PC-9 (cell line): ENCODE results near the gene TMEM179B. TPM values are rescaled to one million over a fixed set of nuclear protein-coding genes. Genes with fewer than 3 reads are reported as not detected.

Source experiments
- BruUV-seq: library from RNA; stranded (reverse); fragments of 400-500 nt; replicated peaks from 2 replicates; lab custom pipeline; 2021; lab: Mats Ljungman, UMichigan
- CTCF ChIA-PET: fragments of 300-600 bp; sonication (Branson Sonifier 250); formaldehyde crosslinking; loops from one replicate; lab custom pipeline; 2022; ENCODE audit warnings: antibody characterized with exemption; lab: Charles Lee
- POLR2A ChIA-PET: fragments of 300-600 bp; sonication (Branson Sonifier 250); formaldehyde crosslinking; loops from one replicate; lab custom pipeline; 2022; ENCODE audit warnings: antibody characterized with exemption; ENCODE audit not compliant: unreplicated experiment; lab: Charles Lee
- DNase-seq, 2 experiments: peaks; one replicate each; pipeline versions ENCODE4 v3.0.0 to v3.0.0-alpha.2; 2015 to 2022; ENCODE audit warnings: mixed read lengths in 1 of 2
- H2AFZ ChIP-seq: fragments of 200-600 bp; sonication (generic); 2 replicates; pipeline ENCODE4 v1.8.1; 2017; ENCODE audit warnings: antibody characterized with exemption
- H3F3A ChIP-seq: fragments of 200-600 bp; sonication (generic); 2 replicates; pipeline ENCODE4 v1.8.1; 2017; ENCODE audit warnings: antibody characterized with exemption, mild to moderate bottlenecking, low read depth; ENCODE audit not compliant: insufficient read depth
- H3K27ac ChIP-seq: fragments of 200-600 bp; sonication (generic); 2 replicates; pipeline ENCODE4 v1.6.1; 2016; ENCODE audit warnings: mixed run types
- H3K27me3 ChIP-seq: fragments of 200-600 bp; sonication (generic); 2 replicates; pipeline ENCODE4 v1.6.1; 2016; ENCODE audit warnings: low read depth, mixed run types; ENCODE audit not compliant: insufficient read depth
- H3K36me3 ChIP-seq: fragments of 200-600 bp; sonication (generic); 2 replicates; pipeline ENCODE4 v1.6.1; 2016; ENCODE audit warnings: low read depth, mixed run types
- H3K4me1 ChIP-seq: fragments of 200-600 bp; sonication (generic); replicated peaks from 2 replicates; pipeline ENCODE4 v1.6.1; 2016; ENCODE audit warnings: mixed run types; ENCODE audit not compliant: insufficient read depth
- H3K4me2 ChIP-seq: fragments of 200-600 bp; sonication (generic); 2 replicates; pipeline ENCODE4 v1.6.1; 2017; ENCODE audit warnings: mixed run types
- H3K4me3 ChIP-seq: fragments of 200-600 bp; sonication (generic); 2 replicates; pipeline ENCODE4 v1.6.1; 2016; ENCODE audit warnings: mixed run types
- H3K79me2 ChIP-seq: fragments of 200-600 bp; sonication (generic); 2 replicates; pipeline ENCODE4 v1.6.1; 2017; ENCODE audit warnings: low read depth, mixed run types
- H3K9me2 ChIP-seq: fragments of 200-600 bp; sonication (generic); 2 replicates; pipeline ENCODE4 v1.8.1; 2017; ENCODE audit warnings: mild to moderate bottlenecking; ENCODE audit not compliant: insufficient read depth
- H3K9me3 ChIP-seq: fragments of 200-600 bp; sonication (generic); 2 replicates; pipeline ENCODE4 v1.8.1; 2016; ENCODE audit warnings: low read depth; ENCODE audit not compliant: insufficient read depth
- H4K20me1 ChIP-seq: fragments of 200-600 bp; sonication (generic); 2 replicates; pipeline ENCODE4 v1.8.1; 2017; ENCODE audit not compliant: insufficient read depth
- CTCF ChIP-seq: fragments of 200-600 bp; sonication (generic); conservative IDR thresholded peaks from 2 replicates; pipeline ENCODE4 v1.6.1; 2017; ENCODE audit warnings: mixed run types, antibody characterized with exemption, mild to moderate bottlenecking, moderate library complexity
- EZH2 ChIP-seq: fragments of 200-600 bp; sonication (generic); IDR thresholded peaks from 2 replicates; pipeline ENCODE4 v1.8.0; 2017; ENCODE audit warnings: antibody characterized with exemption, low read depth
- intact Hi-C: fragments of 100-400 bp; cut with micrococcal nuclease; formaldehyde crosslinking; loops from one replicate; pipeline ENCODE4 v1.10.0; 2022; ENCODE audit not compliant: unreplicated experiment
- total RNA-seq: library from RNA; stranded (reverse); gene quantifications from 2 replicates; pipeline ENCODE4 v1.2.3, GENCODE V29; 2021

TMEM179B gene
- total RNA-seq, 1 experiment from 2014 or later, result 45.5 TPM

GRCh38 chr11:62804310-62805075 is 17.3 kb downstream of the TMEM179B start:
- POLR2A ChIA-PET, result interaction anchor here (0.6 kb wide), 1 partner anchor 37 kb away, joined by 5 read pairs; no protein-coding TSS in a partner anchor
- Histone ChIP-seq H3K4me2 (peak overlapping the region; percentile 91), H3F3A (peaks cover 26% of the 10 kb centered on the region; the same call in 1 of the 2 replicates), H3K79me2 (peaks cover 32% of the 10 kb centered on the region), H3K27me3 (no peaks in the 10 kb centered on the region), H3K9me3 (no peaks in the 10 kb centered on the region), H3K4me3 (peak overlapping the region; percentile 94), H2AFZ (peak overlapping the region; percentile 74), H3K4me1 (peaks cover 20% of the 10 kb centered on the region), H3K9me2 (no peaks in the 10 kb centered on the region), H3K27ac (peak overlapping the region; percentile 16), H3K36me3 (peaks cover 33% of the 10 kb centered on the region), H4K20me1 (no peaks in the 10 kb centered on the region; the same call in 1 of the 2 replicates)
- TF ChIP-seq CTCF (no peak), EZH2 (no peak)
- DNase-seq, result peak in 1 of 2 experiments; percentile 46
- intact Hi-C loops, result loop anchor here (1.0 to 2.0 kb wide), 2 partner anchors 18 to 28 kb away; partner anchors contain the start of genes STX5, TEX54 and TMEM179B
- TSS peak; percentile 52 for BruUV-seq
- CTCF ChIA-PET, result no interaction called here

DNA sequence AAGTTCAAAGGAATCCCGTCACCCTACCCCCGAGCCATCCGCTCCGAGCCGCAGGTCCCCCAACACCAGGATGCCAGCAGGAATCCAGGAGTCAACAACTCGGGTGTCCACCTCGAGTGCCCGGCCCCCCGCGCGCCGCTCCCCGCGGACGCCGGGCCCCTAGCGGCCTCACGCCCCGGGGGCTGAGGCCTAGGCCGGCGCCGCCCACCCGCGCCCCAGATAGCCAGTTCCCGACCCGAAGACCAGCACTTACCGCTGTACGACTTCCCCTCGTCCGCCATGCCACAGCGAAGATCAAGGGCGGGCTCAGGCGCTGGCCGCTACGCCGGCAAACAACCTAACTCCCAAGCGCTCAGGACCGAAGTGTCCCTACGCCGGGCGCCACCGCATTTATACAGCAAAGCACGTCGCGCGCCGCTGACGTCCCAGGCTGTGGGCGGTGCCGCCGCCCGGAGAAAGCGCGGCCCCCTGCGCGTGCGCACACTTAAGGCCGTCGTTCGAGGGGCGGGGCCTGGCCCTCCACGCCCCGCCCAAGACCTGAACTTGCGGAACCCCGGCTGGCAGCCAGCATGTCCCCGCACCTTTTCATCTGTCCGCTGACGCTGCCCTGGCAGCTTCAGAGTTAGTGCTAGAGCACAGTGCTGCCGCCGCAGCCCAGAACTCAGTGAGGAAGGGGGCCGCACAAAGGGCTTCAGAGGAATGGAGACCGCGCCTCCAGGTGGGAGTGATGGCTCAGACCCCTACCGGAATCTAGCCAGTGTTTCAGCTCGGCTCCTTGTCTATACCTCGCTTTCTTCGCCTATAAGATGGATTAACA is 18.1 kb downstream of the TMEM179B start, which contains the start of gene NXF1:
NXF1 (minus strand) TSS at position 365 of the 817 bp plus-strand sequence; CDS start at position 281, 84 bp downstream.
- Histone ChIP-seq H3K4me1 (peaks cover 20% of the 10 kb centered on the region), H2AFZ (peak within 1 kb of the TSS; percentile 74), H3K9me3 (no peaks in the 10 kb centered on the region), H4K20me1 (no peaks in the 10 kb centered on the region; the same call in 1 of the 2 replicates), H3K36me3 (peaks cover 27% of the 10 kb centered on the region), H3K27me3 (no peaks in the 10 kb centered on the region), H3K4me3 (peak within 1 kb of the TSS; percentile 94), H3F3A (peaks cover 26% of the 10 kb centered on the region; the same call in 1 of the 2 replicates), H3K4me2 (peak within 1 kb of the TSS; percentile 91), H3K27ac (peak within 1 kb of the TSS; percentile 16), H3K9me2 (no peaks in the 10 kb centered on the region), H3K79me2 (peaks cover 32% of the 10 kb centered on the region)
- BruUV-seq, result no TSS peak
- peak; percentile 87 to 98 for DNase-seq
- TF ChIP-seq CTCF (no peak), EZH2 (no peak)
- POLR2A ChIA-PET, result interaction anchor here (0.5 to 1.4 kb wide), 3 partner anchors 26 to 82 kb away, joined by 3 to 20 read pairs (median 4); partner anchors contain the start of gene STX5
- intact Hi-C loops, result loop anchor here (1.0 to 2.0 kb wide), 2 partner anchors 18 to 27 kb away; partner anchors contain the start of genes STX5, TEX54 and TMEM179B
- CTCF ChIA-PET, result interaction anchor here (0.6 kb wide), 1 partner anchor 1402 kb away, joined by 3 read pairs; the partner anchor contains the start of gene FERMT3
